ENCODE measurements around the gene SLC34A1. TPM values are rescaled to one million over a fixed set of nuclear protein-coding genes. Genes with fewer than 3 reads are reported as not detected.

SLC34A1 gene
- total and polyA plus RNA-seq, 4 experiments from 2014 or later, result 0.11 TPM; not detected in 3

- no peak for DNase-seq
- Histone ChIP-seq H3K36me3 (ENCODE audit: insufficient read depth, low read length) (peaks cover 77% of the 10 kb centered on the region), H3K4me1 (ENCODE audit: insufficient read depth, low read length) (peaks cover 90% of the 10 kb centered on the region), H3K4me3 (ENCODE audit: low read length in 2 of 2) (no peak overlapping the region), H3K27me3 (ENCODE audit: insufficient read depth, low read length) (no peaks in the 10 kb centered on the region), H3K9me3 (ENCODE audit: control insufficient read depth in 1 of 2, low read length in 2 of 2) (no peaks in the 10 kb centered on the region), H3K27ac (ENCODE audit: low read depth, low read length) (peak overlapping the region; percentile 31)
- Mint-ChIP-seq H3K4me3 (no peak overlapping the region), H3K36me3 (peaks cover 61 to 77% of the 10 kb centered on the region in 2 donors), H3K4me1 (peaks cover 34 to 88% (median 55%) of the 10 kb centered on the region in 4 donors), H3K27me3 (no peaks in the 10 kb centered on the region), H3K9me3 (peaks cover 0 to 4% (median 0%) of the 10 kb centered on the region in 8 donors), H3K27ac (peak overlapping the region in 6 of 7 donors; percentile 46 to 98 (median 80))
- ChIA-PET POLR2A (ENCODE audit: partially characterized antibody) (interaction anchor here (2.2 to 20.7 kb wide), 5 partner anchors 9 to 34 kb away, joined by 12 to 1171 read pairs (median 55); partner anchors contain the start of genes F12, GRK6 and PRR7), CTCF (ENCODE audit: partially characterized antibody) (interaction anchor here (1.1 to 26.1 kb wide), 6 partner anchors 8 to 128 kb away, joined by 3 to 821 read pairs (median 6); partner anchors contain the start of genes F12, GRK6 and PFN3)
- intact Hi-C loops (cut with micrococcal nuclease), result no loop called here
Measured at GRCh38 chr5:177437623-177438022, 53.4 kb downstream of the SLC34A1 start.

- peaks cover 82% of the 10 kb centered on the region for H3K4me1 ChIP-seq (ENCODE audit: insufficient read depth, low read length)
Measured at GRCh38 chr5:177438468-177438867, 54.2 kb downstream of the SLC34A1 start.

GRCh38 chr5:177439518-177440053 is 55.4 kb downstream of the SLC34A1 start:
- Mint-ChIP-seq H3K27ac (peak overlapping the region; percentile 88 to 98 (median 95)), H3K27me3 (no peaks in the 10 kb centered on the region), H3K4me3 (peak overlapping the region in 6 of 8 donors; percentile 46 to 85 (median 66)), H3K9me3 (peaks cover 0 to 2% (median 0%) of the 10 kb centered on the region in 8 donors), H3K36me3 (peaks cover 51 to 68% of the 10 kb centered on the region in 2 donors), H3K4me1 (peaks cover 33 to 81% (median 52%) of the 10 kb centered on the region in 4 donors)
- intact Hi-C loops (cut with micrococcal nuclease), result loop anchor here (1.0 kb wide), 1 partner anchor 8 kb away; no protein-coding TSS in a partner anchor
- Histone ChIP-seq H3K4me3 (ENCODE audit: low read length in 2 of 2) (no peak overlapping the region), H3K27ac (ENCODE audit: low read depth, low read length) (peak overlapping the region; percentile 94), H3K4me1 (ENCODE audit: insufficient read depth, low read length) (peaks cover 80% of the 10 kb centered on the region), H3K36me3 (ENCODE audit: insufficient read depth, low read length) (peaks cover 57% of the 10 kb centered on the region), H3K9me3 (ENCODE audit: control insufficient read depth in 1 of 2, low read length in 2 of 2) (no peaks in the 10 kb centered on the region), H3K27me3 (ENCODE audit: insufficient read depth, low read length) (no peaks in the 10 kb centered on the region)
- no peak for DNase-seq
- POLR2A ChIA-PET (ENCODE audit: partially characterized antibody), result interaction anchor here (0.7 to 20.7 kb wide), 11 partner anchors 8 to 83 kb away, joined by 3 to 1171 read pairs (median 5); partner anchors contain the start of genes F12, GRK6, PFN3 and PRR7
- CTCF ChIA-PET (ENCODE audit: partially characterized antibody), result interaction anchor here (1.0 to 26.1 kb wide), 8 partner anchors 8 to 49 kb away, joined by 4 to 821 read pairs (median 5); partner anchors contain the start of genes F12 and PFN3

More at GRCh38 chr5:177438468-177438867, 54.2 kb downstream of the SLC34A1 start:
- Mint-ChIP-seq H3K4me1 (peaks cover 35 to 86% (median 51%) of the 10 kb centered on the region in 4 donors), H3K27ac (peak overlapping the region; percentile 75 to 98 (median 92)), H3K9me3 (peaks cover 0 to 2% (median 0%) of the 10 kb centered on the region in 8 donors), H3K27me3 (no peaks in the 10 kb centered on the region), H3K36me3 (peaks cover 61 to 75% of the 10 kb centered on the region in 2 donors), H3K4me3 (peak overlapping the region in 3 of 8 donors; percentile 21 to 62 (median 60))
- intact Hi-C loops (cut with micrococcal nuclease), result no loop called here
- H3K9me3 ChIP-seq (ENCODE audit: control insufficient read depth in 1 of 2, low read length in 2 of 2), result no peaks in the 10 kb centered on the region
- H3K4me3 ChIP-seq (ENCODE audit: low read length in 2 of 2), result no peak overlapping the region
- ChIA-PET POLR2A (ENCODE audit: partially characterized antibody) (interaction anchor here (1.1 to 20.7 kb wide), 5 partner anchors 10 to 36 kb away, joined by 5 to 1171 read pairs (median 55); partner anchors contain the start of genes F12, GRK6 and PRR7), CTCF (ENCODE audit: partially characterized antibody) (interaction anchor here (1.6 to 26.1 kb wide), 4 partner anchors 9 to 48 kb away, joined by 6 to 821 read pairs (median 8); partner anchors contain the start of genes F12 and PFN3)
- peaks cover 69% of the 10 kb centered on the region for H3K36me3 ChIP-seq (ENCODE audit: insufficient read depth, low read length)
- DNase-seq, result no peak
- H3K27ac ChIP-seq (ENCODE audit: low read depth, low read length), result peak overlapping the region; percentile 1
- H3K27me3 ChIP-seq (ENCODE audit: insufficient read depth, low read length), result no peaks in the 10 kb centered on the region

GRCh38 chr5:177440211-177440989 is 56.2 kb downstream of the SLC34A1 start:
- CTCF ChIA-PET (ENCODE audit: partially characterized antibody), result interaction anchor here (1.0 to 26.1 kb wide), 9 partner anchors 9 to 51 kb away, joined by 4 to 821 read pairs (median 5); partner anchors contain the start of genes F12 and PFN3
- intact Hi-C loops (cut with micrococcal nuclease), result loop anchor here (1.0 kb wide), 1 partner anchor 9 kb away; no protein-coding TSS in a partner anchor
- no peaks in the 10 kb centered on the region for H3K27me3 ChIP-seq (ENCODE audit: insufficient read depth, low read length)
- peak overlapping the region; percentile 94 for H3K27ac ChIP-seq (ENCODE audit: low read depth, low read length)
- Mint-ChIP-seq H3K27ac (peak overlapping the region; percentile 88 to 98 (median 95)), H3K4me1 (peaks cover 37 to 81% (median 56%) of the 10 kb centered on the region in 4 donors), H3K9me3 (peaks cover 0 to 2% (median 0%) of the 10 kb centered on the region in 8 donors), H3K27me3 (no peaks in the 10 kb centered on the region), H3K36me3 (peaks cover 46 to 65% of the 10 kb centered on the region in 2 donors), H3K4me3 (peak overlapping the region in 7 of 8 donors; percentile 42 to 85 (median 56))
- peak; percentile 66 to 90 (median 73) for DNase-seq
- no peak overlapping the region for H3K4me3 ChIP-seq (ENCODE audit: low read length in 2 of 2)
- H3K9me3 ChIP-seq (ENCODE audit: control insufficient read depth in 1 of 2, low read length in 2 of 2), result no peaks in the 10 kb centered on the region
- H3K4me1 ChIP-seq (ENCODE audit: insufficient read depth, low read length), result peaks cover 80% of the 10 kb centered on the region
- POLR2A ChIA-PET (ENCODE audit: partially characterized antibody), result interaction anchor here (0.7 to 20.7 kb wide), 9 partner anchors 8 to 904 kb away, joined by 3 to 1171 read pairs (median 10); partner anchors contain the start of genes F12, GRK6, PFN3 and PRR7
- peaks cover 50% of the 10 kb centered on the region for H3K36me3 ChIP-seq (ENCODE audit: insufficient read depth, low read length)

- peak overlapping the region; percentile 37 to 98 (median 78) for H3K27ac Mint-ChIP-seq
- peaks cover 44% of the 10 kb centered on the region for H3K36me3 ChIP-seq (ENCODE audit: insufficient read depth, low read length)
- POLR2A ChIA-PET (ENCODE audit: partially characterized antibody), result interaction anchor here (0.7 to 20.7 kb wide), 11 partner anchors 7 to 905 kb away, joined by 3 to 1171 read pairs (median 10); partner anchors contain the start of genes F12, GRK6, PFN3 and PRR7
- no peaks in the 10 kb centered on the region for H3K9me3 ChIP-seq (ENCODE audit: control insufficient read depth in 1 of 2, low read length in 2 of 2)
- peaks cover 44 to 81% (median 62%) of the 10 kb centered on the region in 4 donors for H3K4me1 Mint-ChIP-seq
- no peaks in the 10 kb centered on the region for H3K27me3 Mint-ChIP-seq
- H3K4me1 ChIP-seq (ENCODE audit: insufficient read depth, low read length), result peaks cover 81% of the 10 kb centered on the region
- DNase-seq, result no peak
- CTCF ChIA-PET (ENCODE audit: partially characterized antibody), result interaction anchor here (0.9 to 26.1 kb wide), 9 partner anchors 11 to 52 kb away, joined by 4 to 821 read pairs (median 5); partner anchors contain the start of genes F12, GRK6 and PFN3
- H3K36me3 Mint-ChIP-seq, result peaks cover 42 to 64% of the 10 kb centered on the region in 2 donors
- intact Hi-C loops (cut with micrococcal nuclease), result loop anchor here (1.0 kb wide), 1 partner anchor 10 kb away; no protein-coding TSS in a partner anchor
- peaks cover 0 to 2% (median 0%) of the 10 kb centered on the region in 8 donors for H3K9me3 Mint-ChIP-seq
- H3K27me3 ChIP-seq (ENCODE audit: insufficient read depth, low read length), result no peaks in the 10 kb centered on the region
- H3K27ac ChIP-seq (ENCODE audit: low read depth, low read length), result peak overlapping the region; percentile 94
- H3K4me3 Mint-ChIP-seq, result no peak overlapping the region
- no peak overlapping the region for H3K4me3 ChIP-seq (ENCODE audit: low read length in 2 of 2)
Measured at GRCh38 chr5:177440990-177441780, 57.0 kb downstream of the SLC34A1 start.

All from CD4-positive, alpha-beta memory T cell (primary cell).